ENCODE results near the gene OR5M11. TPM values are rescaled to one million over a fixed set of nuclear protein-coding genes. Genes with fewer than 3 reads are reported as not detected.

Gene OR5M11
- total RNA-seq, 4 donors from 2014 or later: not detected

DNA sequence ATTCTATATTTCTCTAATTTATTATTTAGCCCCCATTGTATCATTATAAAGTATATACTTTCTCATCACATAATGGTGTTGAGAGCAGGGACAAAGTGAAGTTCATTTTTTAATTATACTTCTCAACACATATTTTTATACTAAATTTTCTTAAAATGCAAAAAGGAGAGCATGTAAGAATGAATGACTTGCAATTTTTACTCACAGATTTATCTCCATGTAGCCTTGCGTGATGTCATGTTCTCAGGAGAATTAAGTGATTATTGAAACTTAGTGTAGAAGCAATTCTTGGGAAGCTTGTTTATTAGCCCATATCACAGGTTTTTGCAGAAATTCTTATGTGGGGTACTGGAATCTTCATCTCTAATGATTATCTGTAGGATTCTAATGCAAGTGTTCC is 682 bp upstream of the OR5M11 start:
- intact Hi-C loops (cut with DNase I): no loop called here
- no peaks in the 10 kb centered on the region for H3K4me1 ChIP-seq
- no peaks in the 10 kb centered on the region for H3K27me3 ChIP-seq
- DNase-seq (ENCODE audit: extremely low spot score): no peak
- no peak overlapping the region for H3K4me3 ChIP-seq
- H3K27ac ChIP-seq (replicated peaks in 1 of 4): no peak overlapping the region
- TF ChIP-seq POLR2AphosphoS5 (IDR thresholded peaks at IDR 0.05) (no peak), POLR2A (IDR thresholded peaks at IDR 0.05; ENCODE audit: low read depth) (no peak), EP300 (IDR thresholded peaks at IDR 0.05) (no peak)
- TF ChIP-seq, protein P1, sequence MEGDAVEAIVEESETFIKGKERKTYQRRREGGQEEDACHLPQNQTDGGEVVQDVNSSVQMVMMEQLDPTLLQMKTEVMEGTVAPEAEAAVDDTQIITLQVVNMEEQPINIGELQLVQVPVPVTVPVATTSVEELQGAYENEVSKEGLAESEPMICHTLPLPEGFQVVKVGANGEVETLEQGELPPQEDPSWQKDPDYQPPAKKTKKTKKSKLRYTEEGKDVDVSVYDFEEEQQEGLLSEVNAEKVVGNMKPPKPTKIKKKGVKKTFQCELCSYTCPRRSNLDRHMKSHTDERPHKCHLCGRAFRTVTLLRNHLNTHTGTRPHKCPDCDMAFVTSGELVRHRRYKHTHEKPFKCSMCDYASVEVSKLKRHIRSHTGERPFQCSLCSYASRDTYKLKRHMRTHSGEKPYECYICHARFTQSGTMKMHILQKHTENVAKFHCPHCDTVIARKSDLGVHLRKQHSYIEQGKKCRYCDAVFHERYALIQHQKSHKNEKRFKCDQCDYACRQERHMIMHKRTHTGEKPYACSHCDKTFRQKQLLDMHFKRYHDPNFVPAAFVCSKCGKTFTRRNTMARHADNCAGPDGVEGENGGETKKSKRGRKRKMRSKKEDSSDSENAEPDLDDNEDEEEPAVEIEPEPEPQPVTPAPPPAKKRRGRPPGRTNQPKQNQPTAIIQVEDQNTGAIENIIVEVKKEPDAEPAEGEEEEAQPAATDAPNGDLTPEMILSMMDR (IDR thresholded peaks at IDR 0.05): no peak
- WGBS: 87% methylated on average over 1 of the region's 1 CpG
- no peaks in the 10 kb centered on the region for H3K36me3 ChIP-seq
- H3K9me3 ChIP-seq: no peaks in the 10 kb centered on the region

DNA sequence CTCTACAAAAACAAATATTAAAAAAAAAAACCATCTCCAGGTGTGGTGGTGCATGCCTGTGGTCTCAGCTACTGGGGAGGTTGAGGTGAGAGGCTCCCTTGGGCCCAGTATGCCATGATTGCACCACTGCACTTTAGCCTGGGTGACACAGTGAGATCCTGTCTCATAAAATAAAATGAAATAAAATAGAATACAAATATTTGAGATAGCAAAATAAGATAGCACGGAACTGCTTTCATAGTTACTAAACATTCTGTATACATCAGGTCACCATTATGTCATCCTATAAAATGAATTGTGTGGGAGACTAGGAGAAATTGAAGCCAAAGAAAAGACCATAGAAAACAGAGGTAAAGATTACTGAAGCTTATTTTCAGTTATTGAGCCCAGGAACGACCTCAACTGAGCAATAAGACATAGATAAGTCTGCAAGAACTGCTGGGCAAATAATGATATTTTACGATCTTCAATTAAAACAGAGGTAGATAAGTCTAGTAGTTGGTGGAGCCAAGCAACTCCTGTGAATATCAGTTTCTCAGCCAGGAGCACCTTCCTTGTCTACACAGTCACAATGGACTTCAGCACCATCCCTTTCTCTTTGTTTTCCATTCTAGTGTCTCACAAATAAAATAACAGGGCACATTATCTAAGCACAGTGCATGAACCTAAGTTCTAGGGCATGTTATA is 9.9 kb downstream of the OR5M11 start:
- intact Hi-C loops (cut with DNase I): no loop called here
- no peaks in the 10 kb centered on the region for H3K9me3 ChIP-seq
- H3K4me3 ChIP-seq: no peak overlapping the region
- no peaks in the 10 kb centered on the region for H3K4me1 ChIP-seq
- no peak overlapping the region for H3K27ac ChIP-seq (replicated peaks in 1 of 4)
- no peaks in the 10 kb centered on the region for H3K36me3 ChIP-seq
- WGBS: 74% methylated on average over 3 of the region's 3 CpGs
- no peak for TF ChIP-seq EP300 (IDR thresholded peaks at IDR 0.05)
- TF ChIP-seq POLR2A (IDR thresholded peaks at IDR 0.05; ENCODE audit: low read depth): no peak
- TF ChIP-seq POLR2AphosphoS5 (IDR thresholded peaks at IDR 0.05): no peak
- TF ChIP-seq, protein P1 (IDR thresholded peaks at IDR 0.05): no peak
- no peak for DNase-seq (ENCODE audit: extremely low spot score)
- no peaks in the 10 kb centered on the region for H3K27me3 ChIP-seq

DNA sequence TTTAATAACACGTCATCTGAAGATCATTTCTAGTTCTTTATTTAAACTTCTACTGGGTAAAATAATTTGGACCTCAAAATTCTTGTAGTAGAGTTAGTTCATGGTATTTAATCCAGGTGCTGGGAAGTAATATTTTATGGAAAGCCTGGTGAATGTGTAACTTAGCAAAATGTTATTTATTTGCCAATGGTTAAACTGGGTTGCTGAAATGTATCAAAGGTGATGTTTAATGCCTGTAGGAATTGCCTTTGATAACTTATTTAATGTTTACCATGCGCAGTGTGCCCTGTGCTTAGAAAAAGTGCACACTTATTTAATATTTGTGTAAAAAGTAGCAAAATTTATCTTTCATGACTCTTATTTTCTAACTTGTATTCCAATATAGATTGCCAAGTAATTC is 11.2 kb downstream of the OR5M11 start:
- Histone ChIP-seq H3K9me3 (no peaks in the 10 kb centered on the region), H3K27me3 (no peaks in the 10 kb centered on the region), H3K4me3 (no peak overlapping the region), H3K4me1 (no peaks in the 10 kb centered on the region), H3K27ac (replicated peaks in 1 of 4) (no peak overlapping the region), H3K36me3 (no peaks in the 10 kb centered on the region)
- WGBS: 77% methylated on average over 2 of the region's 2 CpGs
- intact Hi-C loops (cut with DNase I): no loop called here
- DNase-seq (ENCODE audit: extremely low spot score): no peak
- TF ChIP-seq EP300 (IDR thresholded peaks at IDR 0.05) (no peak), POLR2A (IDR thresholded peaks at IDR 0.05; ENCODE audit: low read depth) (no peak), POLR2AphosphoS5 (IDR thresholded peaks at IDR 0.05) (no peak)
- TF ChIP-seq, protein P1 (IDR thresholded peaks at IDR 0.05): no peak

- Histone ChIP-seq H3K36me3 (no peaks in the 10 kb centered on the region), H3K4me1 (no peaks in the 10 kb centered on the region), H3K27ac (replicated peaks in 1 of 4) (no peak overlapping the region), H3K4me3 (no peak overlapping the region), H3K27me3 (no peaks in the 10 kb centered on the region), H3K9me3 (no peaks in the 10 kb centered on the region)
- TF ChIP-seq, protein P1 (IDR thresholded peaks at IDR 0.05): no peak
- TF ChIP-seq POLR2A (IDR thresholded peaks at IDR 0.05; ENCODE audit: low read depth) (no peak), POLR2AphosphoS5 (IDR thresholded peaks at IDR 0.05) (no peak), EP300 (IDR thresholded peaks at IDR 0.05) (no peak)
- DNase-seq (ENCODE audit: extremely low spot score): no peak
- WGBS: 66% methylated on average over 5 of the region's 5 CpGs
- intact Hi-C loops (cut with DNase I): no loop called here
Observed at GRCh38 chr11:56522008-56522407, 21.0 kb downstream of the OR5M11 start.

DNA sequence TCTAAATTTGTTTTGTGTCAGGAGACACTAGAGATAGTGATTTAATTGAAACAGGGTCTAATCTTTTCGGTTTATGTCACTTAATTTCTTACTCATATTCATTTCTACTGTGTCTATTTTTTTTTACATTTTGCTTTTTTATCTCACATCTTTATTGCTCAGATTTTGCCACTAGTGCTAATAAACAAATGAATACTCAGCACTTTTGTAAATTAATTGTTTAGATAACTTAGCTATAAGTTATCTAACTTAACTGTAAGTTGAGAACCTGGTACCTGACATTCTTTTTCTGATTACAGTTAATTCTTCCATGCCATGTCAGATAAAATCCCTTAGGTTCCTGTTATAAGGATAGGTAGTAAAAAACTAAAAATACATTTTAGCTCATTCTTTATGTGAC is 29.8 kb downstream of the OR5M11 start:
- intact Hi-C loops (cut with DNase I): no loop called here
- WGBS: 76% methylated on average over 1 of the region's 1 CpG

More for the DNA sequence above, 29.8 kb downstream of the OR5M11 start:
- Histone ChIP-seq H3K4me1 (no peaks in the 10 kb centered on the region), H3K27ac (replicated peaks in 1 of 4) (no peak overlapping the region), H3K36me3 (no peaks in the 10 kb centered on the region), H3K27me3 (no peaks in the 10 kb centered on the region), H3K4me3 (no peak overlapping the region), H3K9me3 (no peaks in the 10 kb centered on the region)
- TF ChIP-seq, protein P1 (IDR thresholded peaks at IDR 0.05): no peak
- TF ChIP-seq POLR2A (IDR thresholded peaks at IDR 0.05; ENCODE audit: low read depth) (no peak), POLR2AphosphoS5 (IDR thresholded peaks at IDR 0.05) (no peak), EP300 (IDR thresholded peaks at IDR 0.05) (no peak)
- DNase-seq (ENCODE audit: extremely low spot score): no peak
